Right cardiac atrium (tissue), 5 donors: ENCODE data around the gene SMIM24. TPM values are rescaled to one million over a fixed set of nuclear protein-coding genes. Genes with fewer than 3 reads are reported as not detected.
"Not testable (repeated sequence)": the region's sequence is repeated elsewhere in the genome, so short reads cannot be mapped to it uniquely, and the experiment has no call there.

ENCODE experiments used
- ATAC-seq, 2 donors: fragments of 200-7000 bp; cut with Tn5 transposase; one replicate each; pipeline versions ENCODE4 v1.8.0 to v1.9.1; 2020; ENCODE audit warnings: moderate library complexity in 2 of 2, mild to moderate bottlenecking in 1 of 2
- DNase-seq, 3 donors: peaks; one replicate each; pipeline ENCODE4 v3.0.0-alpha.2; 2020
- H3K27ac ChIP-seq: one replicate; pipeline ENCODE4 v1.5.1; 2013; ENCODE audit warnings: mild to moderate bottlenecking, low read length, control low read depth, moderate library complexity
- H3K27me3 ChIP-seq: one replicate; pipeline ENCODE4 v1.6.1; 2013; ENCODE audit not compliant: control insufficient read depth, insufficient read depth
- H3K4me1 ChIP-seq: one replicate; pipeline ENCODE4 v1.6.1; 2013; ENCODE audit warnings: low read length; ENCODE audit not compliant: control insufficient read depth, insufficient read depth
- H3K4me3 ChIP-seq: one replicate; pipeline ENCODE4 v1.5.1; 2013; ENCODE audit warnings: low read length, control low read depth
- H3K9me3 ChIP-seq: one replicate; pipeline ENCODE4 v1.6.1; 2013; ENCODE audit warnings: low read length; ENCODE audit not compliant: control insufficient read depth
- WGBS: extraction: QIAGEN DNeasy Blood & Tissue Kit; methylation state at CpG from one replicate; pipeline ENCODE4 v1.1.7; 2013; 5-methylcytosine and 5-hydroxymethylcytosine counted together
- intact Hi-C, 4 donors: fragments of 100-400 bp; cut with DNase I; formaldehyde crosslinking; loops; one replicate each; pipeline versions ENCODE4 v1.11.0 to v1.14.0; 2022 to 2023
- long read RNA-seq, 4 donors: library from polyadenylated mRNA; unstranded; transcript quantifications; one replicate each; pipeline ENCODE4 v2.0.0, GENCODE V29; 2020 to 2021
- polyA plus RNA-seq: library from polyadenylated mRNA; stranded (reverse); fragments of 200-250 nt; gene quantifications from one replicate; pipeline ENCODE4 v1.2.3, GENCODE V29; 2013
- total RNA-seq, 4 donors: library from RNA; stranded (reverse); fragmentation: NEBNext Ultra II Directional; extraction: Animal tissue kit (Norgen Biotek cat#: 25700); gene quantifications; one replicate each; pipeline ENCODE4 v1.2.1, GENCODE V29; 2021
- donor health status: healthy with polysubstance abuse.
- donor health status: DM: no; HTN: yes; CAD: no.
- donor health status: DM: no; HTN: no; CAD: no.
- donor health status: DM: no; HTN: yes; CAD: no; lungs with severe emphysema.
- donor health status: DM: yes; HTN: yes; CAD: no.

The SMIM24 gene
- not detected for total RNA-seq
- polyA plus RNA-seq, result not detected
- long read RNA-seq, donor 1, result 0 reads
- long read RNA-seq, donor 2, result 0 reads
- long read RNA-seq, donor 3, partial matches to known transcripts, result 0 of 1 reads
- long read RNA-seq, donor 3, other reads (novel, unspliced or antisense), result 1 of 1 reads
- long read RNA-seq, donor 4, result 0 reads

GRCh38 chr19:3480383-3481091 is at the start of gene SMIM24:
SMIM24 (minus strand) TSS chr19:3480525; CDS start chr19:3480463, 62 bp downstream.
- peak in 1 of 2 donors; percentile 3 for ATAC-seq
- 40% methylated on average over 27 of the region's 27 CpGs for WGBS
- H3K27me3 ChIP-seq, result no peaks in the 10 kb centered on the region

GRCh38 chr19:3529299-3529698 is 49.0 kb upstream of the SMIM24 start:
- H3K27ac ChIP-seq, H3K9me3 ChIP-seq, H3K4me1 ChIP-seq, DNase-seq, H3K27me3 ChIP-seq, H3K4me3 ChIP-seq, intact Hi-C loops, ATAC-seq: not testable (repeated sequence)
- 99% methylated on average over 7 of the region's 7 CpGs for WGBS

More at GRCh38 chr19:3480383-3481091, at the start of gene SMIM24:
- no peaks in the 10 kb centered on the region for H3K4me1 ChIP-seq
- no peak within 1 kb of the TSS for H3K27ac ChIP-seq
- DNase-seq, result peak in 1 of 3 donors; percentile 26
- no peaks in the 10 kb centered on the region for H3K9me3 ChIP-seq
- no peak within 1 kb of the TSS for H3K4me3 ChIP-seq
- intact Hi-C loops, result no loop called here

- DNase-seq, result no peak
- no peak for ATAC-seq
- intact Hi-C loops, result no loop called here
Measured at GRCh38 chr19:3528539-3529211, 48.4 kb upstream of the SMIM24 start.

GRCh38 chr19:3528080-3528479 is 47.8 kb upstream of the SMIM24 start:
- no peaks in the 10 kb centered on the region for H3K27me3 ChIP-seq
- H3K4me3 ChIP-seq, result no peak overlapping the region
- DNase-seq, result peak in 1 of 3 donors; percentile 38
- no peaks in the 10 kb centered on the region for H3K4me1 ChIP-seq
- ATAC-seq, result no peak
- intact Hi-C loops, result no loop called here
- H3K9me3 ChIP-seq, result no peaks in the 10 kb centered on the region
- H3K27ac ChIP-seq, result no peak overlapping the region
- 99% methylated on average over 14 of the region's 14 CpGs for WGBS

More at GRCh38 chr19:3528539-3529211, 48.4 kb upstream of the SMIM24 start:
- no peak overlapping the region for H3K4me3 ChIP-seq
- H3K9me3 ChIP-seq, result no peaks in the 10 kb centered on the region
- H3K27me3 ChIP-seq, result no peaks in the 10 kb centered on the region
- 96% methylated on average over 20 of the region's 20 CpGs for WGBS
- no peaks in the 10 kb centered on the region for H3K4me1 ChIP-seq
- no peak overlapping the region for H3K27ac ChIP-seq

- WGBS, result 97% methylated on average over 21 of the region's 21 CpGs
- Histone ChIP-seq H3K9me3 (no peaks in the 10 kb centered on the region), H3K27ac (no peak overlapping the region), H3K4me3 (no peak overlapping the region), H3K27me3 (no peaks in the 10 kb centered on the region), H3K4me1 (no peaks in the 10 kb centered on the region)
- DNase-seq (peak in 1 of 3 donors; percentile 45), ATAC-seq (no peak)
- intact Hi-C loops, result no loop called here
Measured at GRCh38 chr19:3527238-3527910, 47.0 kb upstream of the SMIM24 start.

- WGBS, result 94% methylated on average over 28 of the region's 28 CpGs
- ATAC-seq, result no peak
Measured at GRCh38 chr19:3526507-3527237, 46.3 kb upstream of the SMIM24 start.

GRCh38 chr19:3524904-3525451 is 44.7 kb upstream of the SMIM24 start:
- ATAC-seq (no peak), DNase-seq (no peak)
- H3K4me3 ChIP-seq, result no peak overlapping the region
- H3K27ac ChIP-seq, result no peak overlapping the region
- intact Hi-C loops, result no loop called here
- 92% methylated on average over 20 of the region's 20 CpGs for WGBS
- no peaks in the 10 kb centered on the region for H3K27me3 ChIP-seq
- no peaks in the 10 kb centered on the region for H3K9me3 ChIP-seq
- no peaks in the 10 kb centered on the region for H3K4me1 ChIP-seq

More at GRCh38 chr19:3526507-3527237, 46.3 kb upstream of the SMIM24 start:
- Histone ChIP-seq H3K27me3 (no peaks in the 10 kb centered on the region), H3K4me3 (no peak overlapping the region), H3K27ac (no peak overlapping the region), H3K9me3 (no peaks in the 10 kb centered on the region), H3K4me1 (no peaks in the 10 kb centered on the region)
- DNase-seq, result peak in 1 of 3 donors; percentile 40
- intact Hi-C loops, result no loop called here

- Histone ChIP-seq H3K27ac (no peak overlapping the region), H3K9me3 (no peaks in the 10 kb centered on the region), H3K27me3 (no peaks in the 10 kb centered on the region), H3K4me1 (no peaks in the 10 kb centered on the region), H3K4me3 (no peak overlapping the region)
- ATAC-seq (no peak), DNase-seq (peak in 1 of 3 donors; percentile 25)
- intact Hi-C loops, result no loop called here
- WGBS, result 93% methylated on average over 33 of the region's 33 CpGs
Measured at GRCh38 chr19:3524078-3524842, 43.9 kb upstream of the SMIM24 start.

GRCh38 chr19:3523361-3524077 is 43.2 kb upstream of the SMIM24 start:
- Histone ChIP-seq H3K9me3 (no peaks in the 10 kb centered on the region), H3K4me1 (no peaks in the 10 kb centered on the region), H3K27ac (no peak overlapping the region), H3K4me3 (no peak overlapping the region), H3K27me3 (no peaks in the 10 kb centered on the region)
- WGBS, result 91% methylated on average over 21 of the region's 21 CpGs
- no peak for ATAC-seq
- no peak for DNase-seq
- intact Hi-C loops, result no loop called here
